Neuron (in vitro differentiated cells): ENCODE measurements around the gene PTGR3.

Experiments used
- H2AFZ ChIP-seq: one replicate; pipeline ENCODE4 v1.6.1; 2013; ENCODE audit warnings: low read depth, mild to moderate bottlenecking, inconsistent platforms, low read length, moderate library complexity
- H3K27me3 ChIP-seq: one replicate; pipeline ENCODE4 v1.6.1; 2013; ENCODE audit warnings: low read length; ENCODE audit not compliant: insufficient read depth
- H3K36me3 ChIP-seq: one replicate; pipeline ENCODE4 v1.6.1; 2013; ENCODE audit warnings: low read length; ENCODE audit not compliant: insufficient read depth
- H3K4me1 ChIP-seq: one replicate; pipeline ENCODE4 v1.6.1; 2013; ENCODE audit warnings: low read length; ENCODE audit not compliant: insufficient read depth
- H3K4me3 ChIP-seq: 2 replicates; pipeline ENCODE4 v1.5.1; 2013; ENCODE audit warnings: mild to moderate bottlenecking, low read length, moderate library complexity
- H3K9me3 ChIP-seq: one replicate; pipeline ENCODE4 v1.6.1; 2013; ENCODE audit warnings: low read length

PTGR3 gene

GRCh38 chr18:75208836-75209128, 157 bp downstream of the PTGR3 start:
- Histone ChIP-seq H3K9me3 (no peaks in the 10 kb centered on the region), H2AFZ (peak overlapping the region; percentile 99), H3K4me1 (peaks cover 47% of the 10 kb centered on the region), H3K27me3 (no peaks in the 10 kb centered on the region), H3K36me3 (no peaks in the 10 kb centered on the region), H3K4me3 (peak overlapping the region; percentile 69)

- Histone ChIP-seq H3K4me1 (peaks cover 43% of the 10 kb centered on the region), H3K4me3 (peak overlapping the region; percentile 69), H3K36me3 (no peaks in the 10 kb centered on the region), H3K27me3 (no peaks in the 10 kb centered on the region), H3K9me3 (no peaks in the 10 kb centered on the region), H2AFZ (peak overlapping the region; percentile 99)
These were observed 644 bp downstream of the PTGR3 start for GRCh38 chr18:75208155-75208835.

- H3K9me3 ChIP-seq, result no peaks in the 10 kb centered on the region
- H3K4me1 ChIP-seq, result peaks cover 35% of the 10 kb centered on the region
- H3K36me3 ChIP-seq, result no peaks in the 10 kb centered on the region
- H3K27me3 ChIP-seq, result no peaks in the 10 kb centered on the region
- peak overlapping the region; percentile 99 for H2AFZ ChIP-seq
- peak overlapping the region; percentile 69 for H3K4me3 ChIP-seq
These were observed 1.4 kb downstream of the PTGR3 start for GRCh38 chr18:75207310-75208154.

- H3K4me1 ChIP-seq, result peaks cover 30% of the 10 kb centered on the region
- no peak overlapping the region for H2AFZ ChIP-seq
- peak overlapping the region; percentile 69 for H3K4me3 ChIP-seq
- H3K27me3 ChIP-seq, result no peaks in the 10 kb centered on the region
- H3K36me3 ChIP-seq, result peaks cover 5% of the 10 kb centered on the region
- no peaks in the 10 kb centered on the region for H3K9me3 ChIP-seq
These were observed 2.3 kb downstream of the PTGR3 start for GRCh38 chr18:75206452-75207309.

- Histone ChIP-seq H3K4me3 (no peak overlapping the region), H3K27me3 (no peaks in the 10 kb centered on the region)
These were observed 3.3 kb downstream of the PTGR3 start for GRCh38 chr18:75205514-75206132.

GRCh38 chr18:75204732-75205513, 4.0 kb downstream of the PTGR3 start:
- Histone ChIP-seq H3K4me3 (peak overlapping the region; percentile 21), H3K36me3 (peaks cover 10% of the 10 kb centered on the region), H3K4me1 (peaks cover 27% of the 10 kb centered on the region), H3K9me3 (no peaks in the 10 kb centered on the region), H2AFZ (no peak overlapping the region), H3K27me3 (no peaks in the 10 kb centered on the region)

More at GRCh38 chr18:75205514-75206132, 3.3 kb downstream of the PTGR3 start:
- peaks cover 6% of the 10 kb centered on the region for H3K36me3 ChIP-seq
- H3K9me3 ChIP-seq, result no peaks in the 10 kb centered on the region
- H3K4me1 ChIP-seq, result peaks cover 30% of the 10 kb centered on the region
- H2AFZ ChIP-seq, result no peak overlapping the region

- H3K4me1 ChIP-seq, result peaks cover 27% of the 10 kb centered on the region
- H3K4me3 ChIP-seq, result no peak overlapping the region
- no peak overlapping the region for H2AFZ ChIP-seq
- H3K27me3 ChIP-seq, result no peaks in the 10 kb centered on the region
- H3K36me3 ChIP-seq, result peaks cover 10% of the 10 kb centered on the region
- no peaks in the 10 kb centered on the region for H3K9me3 ChIP-seq
These were observed 4.6 kb downstream of the PTGR3 start for GRCh38 chr18:75204269-75204731.

GRCh38 chr18:75203416-75204268, 5.3 kb downstream of the PTGR3 start:
- H3K4me1 ChIP-seq, result peaks cover 27% of the 10 kb centered on the region
- no peaks in the 10 kb centered on the region for H3K9me3 ChIP-seq
- no peak overlapping the region for H2AFZ ChIP-seq
- H3K27me3 ChIP-seq, result no peaks in the 10 kb centered on the region
- no peak overlapping the region for H3K4me3 ChIP-seq
- H3K36me3 ChIP-seq, result peaks cover 10% of the 10 kb centered on the region

GRCh38 chr18:75202696-75203365, 6.1 kb downstream of the PTGR3 start:
- peaks cover 24% of the 10 kb centered on the region for H3K4me1 ChIP-seq

GRCh38 chr18:75201282-75202270, 7.4 kb downstream of the PTGR3 start:
- Histone ChIP-seq H2AFZ (no peak overlapping the region), H3K4me1 (peaks cover 11% of the 10 kb centered on the region), H3K36me3 (peaks cover 10% of the 10 kb centered on the region), H3K4me3 (no peak overlapping the region), H3K9me3 (no peaks in the 10 kb centered on the region), H3K27me3 (no peaks in the 10 kb centered on the region)

More at GRCh38 chr18:75202696-75203365, 6.1 kb downstream of the PTGR3 start:
- no peaks in the 10 kb centered on the region for H3K27me3 ChIP-seq
- no peak overlapping the region for H2AFZ ChIP-seq
- no peaks in the 10 kb centered on the region for H3K9me3 ChIP-seq
- no peak overlapping the region for H3K4me3 ChIP-seq
- peaks cover 10% of the 10 kb centered on the region for H3K36me3 ChIP-seq
